ENCODE data around the gene TEX13B. TPM values are rescaled to one million over a fixed set of nuclear protein-coding genes. Genes with fewer than 3 reads are reported as not detected.
A peak's percentile ranks its signal among the peaks of the same experiment; 100 is the strongest.

TEX13B gene
- total and polyA plus RNA-seq, 4 donors, result not detected

GRCh38 chrX:108001218-108001814, 19.1 kb upstream of the TEX13B start:
- no peak overlapping the region for H3K4me3 ChIP-seq (ENCODE audit: low read depth in 1 of 3, low read length in 3 of 3)
- H3K9me3 ChIP-seq (ENCODE audit: control insufficient read depth in 4 of 4, low read length in 3 of 4), result no peaks in the 10 kb centered on the region
- H3K4me1 ChIP-seq (ENCODE audit: control insufficient read depth in 4 of 4, insufficient read depth in 4 of 4, low read length in 3 of 4), result no peaks in the 10 kb centered on the region
- no peak overlapping the region for H3K9ac ChIP-seq (ENCODE audit: low read depth in 1 of 2, low read length in 2 of 2)
- no peak for DNase-seq (ENCODE audit: low spot score)
- peaks cover 0 to 7% (median 0%) of the 10 kb centered on the region in 4 donors for H3K27me3 ChIP-seq (ENCODE audit: control insufficient read depth in 4 of 4, insufficient read depth in 4 of 4, low read length in 3 of 4)
- TF ChIP-seq CTCF (IDR thresholded peaks at IDR 0.05; ENCODE audit: low read depth, low read length, missing input control) (peak; percentile 33), RAD21 (IDR thresholded peaks at IDR 0.05) (peak; percentile 30 to 63)
- TF ChIP-seq, protein P1, sequence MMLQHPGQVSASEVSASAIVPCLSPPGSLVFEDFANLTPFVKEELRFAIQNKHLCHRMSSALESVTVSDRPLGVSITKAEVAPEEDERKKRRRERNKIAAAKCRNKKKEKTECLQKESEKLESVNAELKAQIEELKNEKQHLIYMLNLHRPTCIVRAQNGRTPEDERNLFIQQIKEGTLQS (IDR thresholded peaks at IDR 0.05), result no peak
- WGBS, result 37% methylated on average over 11 of the region's 11 CpGs
- H3K27ac ChIP-seq (ENCODE audit: low read depth in 1 of 2, low read length in 2 of 2), result no peak overlapping the region
- H3K36me3 ChIP-seq (ENCODE audit: control insufficient read depth in 4 of 4, insufficient read depth in 3 of 4, low read depth in 1 of 4, low read length in 3 of 4), result no peaks in the 10 kb centered on the region

DNA sequence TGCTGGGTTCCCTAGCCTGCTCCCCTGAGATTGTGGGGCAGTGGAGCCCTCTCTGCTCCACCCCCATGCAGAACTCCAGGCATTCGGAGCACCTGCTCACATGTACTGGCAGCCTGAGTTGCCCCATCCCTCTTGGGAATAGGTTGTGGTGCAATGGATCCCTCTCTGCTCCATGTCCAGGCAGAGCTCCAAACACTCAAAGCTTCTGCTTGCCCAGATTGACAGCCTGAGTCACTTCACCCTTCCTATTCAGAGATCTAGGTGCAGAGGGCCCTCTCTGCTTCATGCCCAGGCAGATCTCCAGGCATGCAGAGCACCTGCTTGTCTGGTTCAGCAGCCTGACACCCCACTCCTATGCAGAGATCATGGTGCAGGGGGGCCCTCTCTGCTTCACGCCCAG, 18.6 kb upstream of the TEX13B start:
- H3K27me3 ChIP-seq (ENCODE audit: control insufficient read depth in 4 of 4, insufficient read depth in 4 of 4, low read length in 3 of 4), result peaks cover 0 to 7% (median 0%) of the 10 kb centered on the region in 4 donors
- no peaks in the 10 kb centered on the region for H3K36me3 ChIP-seq (ENCODE audit: control insufficient read depth in 4 of 4, insufficient read depth in 3 of 4, low read depth in 1 of 4, low read length in 3 of 4)
- no peaks in the 10 kb centered on the region for H3K4me1 ChIP-seq (ENCODE audit: control insufficient read depth in 4 of 4, insufficient read depth in 4 of 4, low read length in 3 of 4)
- 89% methylated on average over 2 of the region's 2 CpGs for WGBS
- DNase-seq (ENCODE audit: low spot score), result no peak
- H3K27ac ChIP-seq (ENCODE audit: low read depth in 1 of 2, low read length in 2 of 2), result no peak overlapping the region
- TF ChIP-seq, protein P2, sequence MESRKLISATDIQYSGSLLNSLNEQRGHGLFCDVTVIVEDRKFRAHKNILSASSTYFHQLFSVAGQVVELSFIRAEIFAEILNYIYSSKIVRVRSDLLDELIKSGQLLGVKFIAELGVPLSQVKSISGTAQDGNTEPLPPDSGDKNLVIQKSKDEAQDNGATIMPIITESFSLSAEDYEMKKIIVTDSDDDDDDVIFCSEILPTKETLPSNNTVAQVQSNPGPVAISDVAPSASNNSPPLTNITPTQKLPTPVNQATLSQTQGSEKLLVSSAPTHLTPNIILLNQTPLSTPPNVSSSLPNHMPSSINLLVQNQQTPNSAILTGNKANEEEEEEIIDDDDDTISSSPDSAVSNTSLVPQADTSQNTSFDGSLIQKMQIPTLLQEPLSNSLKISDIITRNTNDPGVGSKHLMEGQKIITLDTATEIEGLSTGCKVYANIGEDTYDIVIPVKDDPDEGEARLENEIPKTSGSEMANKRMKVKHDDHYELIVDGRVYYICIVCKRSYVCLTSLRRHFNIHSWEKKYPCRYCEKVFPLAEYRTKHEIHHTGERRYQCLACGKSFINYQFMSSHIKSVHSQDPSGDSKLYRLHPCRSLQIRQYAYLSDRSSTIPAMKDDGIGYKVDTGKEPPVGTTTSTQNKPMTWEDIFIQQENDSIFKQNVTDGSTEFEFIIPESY (IDR thresholded peaks at IDR 0.05), result no peak
- TF ChIP-seq MAX (IDR thresholded peaks at IDR 0.05) (no peak), SP1 (IDR thresholded peaks at IDR 0.05) (no peak), GABPA (IDR thresholded peaks at IDR 0.05 in 1 of 2, conservative IDR thresholded peaks at IDR 0.05 in 1 of 2) (no peak), RAD21 (IDR thresholded peaks at IDR 0.05) (no peak), YY1 (IDR thresholded peaks at IDR 0.05) (no peak), HNF4G (IDR thresholded peaks at IDR 0.05) (no peak), EGR1 (IDR thresholded peaks at IDR 0.05; ENCODE audit: low read depth in 2 of 2) (no peak), CTCF (IDR thresholded peaks at IDR 0.05; ENCODE audit: low read depth, low read length, missing input control) (no peak), FOXA2 (IDR thresholded peaks at IDR 0.05) (no peak)
- TF ChIP-seq, protein P3, sequence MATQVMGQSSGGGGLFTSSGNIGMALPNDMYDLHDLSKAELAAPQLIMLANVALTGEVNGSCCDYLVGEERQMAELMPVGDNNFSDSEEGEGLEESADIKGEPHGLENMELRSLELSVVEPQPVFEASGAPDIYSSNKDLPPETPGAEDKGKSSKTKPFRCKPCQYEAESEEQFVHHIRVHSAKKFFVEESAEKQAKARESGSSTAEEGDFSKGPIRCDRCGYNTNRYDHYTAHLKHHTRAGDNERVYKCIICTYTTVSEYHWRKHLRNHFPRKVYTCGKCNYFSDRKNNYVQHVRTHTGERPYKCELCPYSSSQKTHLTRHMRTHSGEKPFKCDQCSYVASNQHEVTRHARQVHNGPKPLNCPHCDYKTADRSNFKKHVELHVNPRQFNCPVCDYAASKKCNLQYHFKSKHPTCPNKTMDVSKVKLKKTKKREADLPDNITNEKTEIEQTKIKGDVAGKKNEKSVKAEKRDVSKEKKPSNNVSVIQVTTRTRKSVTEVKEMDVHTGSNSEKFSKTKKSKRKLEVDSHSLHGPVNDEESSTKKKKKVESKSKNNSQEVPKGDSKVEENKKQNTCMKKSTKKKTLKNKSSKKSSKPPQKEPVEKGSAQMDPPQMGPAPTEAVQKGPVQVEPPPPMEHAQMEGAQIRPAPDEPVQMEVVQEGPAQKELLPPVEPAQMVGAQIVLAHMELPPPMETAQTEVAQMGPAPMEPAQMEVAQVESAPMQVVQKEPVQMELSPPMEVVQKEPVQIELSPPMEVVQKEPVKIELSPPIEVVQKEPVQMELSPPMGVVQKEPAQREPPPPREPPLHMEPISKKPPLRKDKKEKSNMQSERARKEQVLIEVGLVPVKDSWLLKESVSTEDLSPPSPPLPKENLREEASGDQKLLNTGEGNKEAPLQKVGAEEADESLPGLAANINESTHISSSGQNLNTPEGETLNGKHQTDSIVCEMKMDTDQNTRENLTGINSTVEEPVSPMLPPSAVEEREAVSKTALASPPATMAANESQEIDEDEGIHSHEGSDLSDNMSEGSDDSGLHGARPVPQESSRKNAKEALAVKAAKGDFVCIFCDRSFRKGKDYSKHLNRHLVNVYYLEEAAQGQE (IDR thresholded peaks at IDR 0.05), result no peak
- TF ChIP-seq, protein P1 (IDR thresholded peaks at IDR 0.05), result no peak
- H3K4me3 ChIP-seq (ENCODE audit: low read depth in 1 of 3, low read length in 3 of 3), result no peak overlapping the region
- no peaks in the 10 kb centered on the region for H3K9me3 ChIP-seq (ENCODE audit: control insufficient read depth in 4 of 4, low read length in 3 of 4)
- no peak overlapping the region for H3K9ac ChIP-seq (ENCODE audit: low read depth in 1 of 2, low read length in 2 of 2)

All from liver (tissue), 9 donors.